ENCODE results near the gene ZCCHC14. TPM values are rescaled to one million over a fixed set of nuclear protein-coding genes. Genes with fewer than 3 reads are reported as not detected.

The ZCCHC14 gene
- total RNA-seq, 1 experiment from 2014 or later: 33.1 TPM

DNA sequence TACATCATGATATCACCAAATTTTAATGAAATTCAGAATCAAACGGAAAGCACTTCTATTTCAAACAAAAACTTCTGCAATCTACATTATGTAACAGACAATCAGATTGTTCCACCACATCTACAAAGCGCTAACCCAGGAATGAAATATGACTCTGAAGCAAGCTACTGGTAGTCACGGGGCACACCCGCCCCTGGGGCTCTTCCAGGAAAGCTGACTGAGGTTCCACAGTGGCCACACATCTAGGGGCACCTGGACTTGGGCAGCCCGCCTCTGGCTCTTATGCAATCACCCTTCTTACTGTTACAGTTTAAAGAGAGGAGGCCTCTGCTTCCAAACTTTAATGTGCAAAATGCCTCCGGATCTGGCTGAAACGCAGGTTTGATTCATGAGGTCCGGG, 27.5 kb downstream of the ZCCHC14 start:
- ChIA-PET CTCF (interaction anchor here (1.2 kb wide), 1 partner anchor 170 kb away, joined by 6 read pairs; no protein-coding TSS in a partner anchor), POLR2A (no interaction called here)
- Mint-ChIP-seq H3K27ac (ENCODE audit: unreplicated experiment) (peak overlapping the region; percentile 21), H3K4me1 (ENCODE audit: low read depth, unreplicated experiment) (no peaks in the 10 kb centered on the region), H3K36me3 (ENCODE audit: insufficient read depth, unreplicated experiment) (peaks cover 2% of the 10 kb centered on the region), H3K9me3 (ENCODE audit: unreplicated experiment) (no peaks in the 10 kb centered on the region), H3K4me3 (ENCODE audit: unreplicated experiment) (no peak overlapping the region), H3K27me3 (ENCODE audit: insufficient read depth, unreplicated experiment) (no peaks in the 10 kb centered on the region)
- H3K36me3 ChIP-seq (ENCODE audit: control insufficient read depth, insufficient read depth, low read length): no peaks in the 10 kb centered on the region
- DNase-seq: no peak
- H3K4me1 ChIP-seq: 0 out of 2 replicates have a peak, but pooled peaks cover 3% of the 10 kb centered on the region
- BruUV-seq (replicated peaks): no TSS peak
- H3K9me3 ChIP-seq: no peaks in the 10 kb centered on the region
- no peak overlapping the region for H3K4me3 ChIP-seq (ENCODE audit: low read depth, low read length)
- intact Hi-C loops (cut with micrococcal nuclease; ENCODE audit: unreplicated experiment): no loop called here
- no peaks in the 10 kb centered on the region for H3K27me3 ChIP-seq (replicated peaks; ENCODE audit: control insufficient read depth, insufficient read depth, low read length)
- TF ChIP-seq, protein P1, sequence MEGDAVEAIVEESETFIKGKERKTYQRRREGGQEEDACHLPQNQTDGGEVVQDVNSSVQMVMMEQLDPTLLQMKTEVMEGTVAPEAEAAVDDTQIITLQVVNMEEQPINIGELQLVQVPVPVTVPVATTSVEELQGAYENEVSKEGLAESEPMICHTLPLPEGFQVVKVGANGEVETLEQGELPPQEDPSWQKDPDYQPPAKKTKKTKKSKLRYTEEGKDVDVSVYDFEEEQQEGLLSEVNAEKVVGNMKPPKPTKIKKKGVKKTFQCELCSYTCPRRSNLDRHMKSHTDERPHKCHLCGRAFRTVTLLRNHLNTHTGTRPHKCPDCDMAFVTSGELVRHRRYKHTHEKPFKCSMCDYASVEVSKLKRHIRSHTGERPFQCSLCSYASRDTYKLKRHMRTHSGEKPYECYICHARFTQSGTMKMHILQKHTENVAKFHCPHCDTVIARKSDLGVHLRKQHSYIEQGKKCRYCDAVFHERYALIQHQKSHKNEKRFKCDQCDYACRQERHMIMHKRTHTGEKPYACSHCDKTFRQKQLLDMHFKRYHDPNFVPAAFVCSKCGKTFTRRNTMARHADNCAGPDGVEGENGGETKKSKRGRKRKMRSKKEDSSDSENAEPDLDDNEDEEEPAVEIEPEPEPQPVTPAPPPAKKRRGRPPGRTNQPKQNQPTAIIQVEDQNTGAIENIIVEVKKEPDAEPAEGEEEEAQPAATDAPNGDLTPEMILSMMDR (IDR thresholded peaks at IDR 0.05; ENCODE audit: insufficient read depth in 1 of 2, low read depth in 1 of 2, low read length in 1 of 2, severe bottlenecking in 1 of 2, unreplicated experiment in 1 of 2): no peak

DNA sequence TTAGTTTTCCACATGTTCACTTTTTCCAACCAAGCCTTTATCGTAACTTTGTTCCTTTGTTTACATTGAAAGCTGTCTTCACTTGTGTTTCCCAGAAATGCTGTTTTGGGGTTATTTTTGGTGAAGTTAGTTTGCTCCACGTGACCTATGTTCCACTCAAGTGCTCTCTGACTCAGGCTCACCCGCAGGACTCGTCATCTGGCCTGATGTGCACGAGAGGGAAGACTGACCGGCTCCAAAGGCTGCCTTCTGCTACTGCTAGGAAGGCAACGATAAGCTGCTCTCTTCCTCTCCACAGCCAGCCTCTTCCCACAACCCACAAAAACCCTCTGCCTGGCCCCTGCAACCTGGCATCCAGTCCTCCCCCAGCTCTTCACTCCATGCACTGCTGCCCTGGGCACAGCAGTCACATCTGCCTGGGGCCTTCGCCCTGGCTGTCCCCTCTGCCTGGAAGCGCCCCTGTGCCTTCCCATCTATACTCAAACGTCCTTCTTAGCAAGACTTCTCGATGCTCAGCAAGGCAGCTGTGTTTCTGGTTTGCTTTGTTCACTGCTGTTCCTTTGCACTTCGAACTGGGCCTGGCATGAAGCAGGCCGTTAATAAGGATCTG, 28.0 kb downstream of the ZCCHC14 start:
- TF ChIP-seq, protein P1 (IDR thresholded peaks at IDR 0.05; ENCODE audit: insufficient read depth in 1 of 2, low read depth in 1 of 2, low read length in 1 of 2, severe bottlenecking in 1 of 2, unreplicated experiment in 1 of 2): no peak
- H3K27ac Mint-ChIP-seq (ENCODE audit: unreplicated experiment): peak overlapping the region; percentile 21
- H3K36me3 Mint-ChIP-seq (ENCODE audit: insufficient read depth, unreplicated experiment): peaks cover 7% of the 10 kb centered on the region
- H3K27me3 Mint-ChIP-seq (ENCODE audit: insufficient read depth, unreplicated experiment): no peaks in the 10 kb centered on the region
- intact Hi-C loops (cut with micrococcal nuclease; ENCODE audit: unreplicated experiment): no loop called here
- 0 out of 2 replicates have a peak, but pooled peaks cover 3% of the 10 kb centered on the region for H3K4me1 ChIP-seq
- 0 out of 2 replicates have a peak, but pooled peaks cover 1% of the 10 kb centered on the region for H3K36me3 ChIP-seq (ENCODE audit: control insufficient read depth, insufficient read depth, low read length)
- H3K9me3 ChIP-seq: no peaks in the 10 kb centered on the region
- no peak for DNase-seq
- BruUV-seq (replicated peaks): no TSS peak
- H3K4me3 ChIP-seq (ENCODE audit: low read depth, low read length): no peak overlapping the region
- no peaks in the 10 kb centered on the region for H3K9me3 Mint-ChIP-seq (ENCODE audit: unreplicated experiment)
- no peaks in the 10 kb centered on the region for H3K4me1 Mint-ChIP-seq (ENCODE audit: low read depth, unreplicated experiment)
- POLR2A ChIA-PET: no interaction called here
- no peak overlapping the region for H3K4me3 Mint-ChIP-seq (ENCODE audit: unreplicated experiment)
- no peaks in the 10 kb centered on the region for H3K27me3 ChIP-seq (replicated peaks; ENCODE audit: control insufficient read depth, insufficient read depth, low read length)
- CTCF ChIA-PET: interaction anchor here (1.2 kb wide), 1 partner anchor 171 kb away, joined by 6 read pairs; no protein-coding TSS in a partner anchor

DNA sequence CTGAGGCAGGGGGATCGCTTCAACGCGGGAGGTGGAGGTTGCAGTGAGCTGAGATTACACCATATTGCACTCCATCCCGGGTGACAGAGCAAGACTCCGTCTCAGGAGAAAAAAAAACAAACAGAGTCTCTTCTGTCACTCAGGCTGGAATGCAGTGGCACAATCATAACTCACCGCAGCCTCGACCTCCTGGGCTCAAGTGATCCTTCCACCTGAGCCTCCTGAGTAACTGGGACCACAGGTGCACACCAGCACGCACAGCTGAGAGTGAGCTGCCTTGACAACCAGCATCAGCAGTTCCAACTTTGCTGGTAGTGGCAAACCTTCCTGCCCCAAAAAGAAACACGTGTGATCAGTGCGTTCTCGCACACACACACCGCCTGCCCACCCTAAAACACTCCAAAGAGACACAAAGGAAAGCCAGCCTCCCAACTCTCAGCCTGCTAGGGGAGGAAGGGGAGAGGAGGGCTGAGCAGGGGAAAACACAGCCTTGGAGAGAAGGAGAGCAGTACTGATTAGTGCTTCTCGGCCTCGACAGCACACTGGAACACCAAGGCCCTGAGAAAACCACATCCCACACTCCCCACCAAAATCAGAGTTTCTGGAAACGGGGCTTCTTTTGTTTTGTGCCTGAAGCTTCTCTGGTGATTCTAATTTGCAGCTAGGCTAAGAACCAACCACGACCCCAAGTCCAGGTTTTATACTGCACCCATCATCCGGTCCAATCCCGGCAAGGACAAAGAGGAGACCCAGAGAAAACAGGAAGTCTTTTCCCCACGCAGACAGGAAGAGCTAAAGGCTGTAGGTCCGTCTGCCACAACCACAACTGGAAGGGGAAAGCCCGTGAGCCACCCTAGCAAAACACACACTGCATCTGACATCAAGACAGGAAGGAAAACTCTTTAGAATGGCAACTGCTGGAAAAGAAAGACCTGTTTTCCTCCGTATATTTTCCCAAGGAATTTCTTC, 28.8 kb downstream of the ZCCHC14 start:
- ChIA-PET POLR2A (no interaction called here), CTCF (interaction anchor here (1.2 kb wide), 1 partner anchor 172 kb away, joined by 6 read pairs; no protein-coding TSS in a partner anchor)
- H3K4me1 Mint-ChIP-seq (ENCODE audit: low read depth, unreplicated experiment): no peaks in the 10 kb centered on the region
- Histone ChIP-seq H3K36me3 (ENCODE audit: control insufficient read depth, insufficient read depth, low read length) (0 out of 2 replicates have a peak, but pooled peaks cover 2% of the 10 kb centered on the region), H3K27me3 (replicated peaks; ENCODE audit: control insufficient read depth, insufficient read depth, low read length) (no peaks in the 10 kb centered on the region), H3K9me3 (no peaks in the 10 kb centered on the region), H3K4me1 (0 out of 2 replicates have a peak, but pooled peaks cover 3% of the 10 kb centered on the region), H3K4me3 (ENCODE audit: low read depth, low read length) (no peak overlapping the region)
- H3K27ac Mint-ChIP-seq (ENCODE audit: unreplicated experiment): no peak overlapping the region
- intact Hi-C loops (cut with micrococcal nuclease; ENCODE audit: unreplicated experiment): no loop called here
- TF ChIP-seq, protein P1 (IDR thresholded peaks at IDR 0.05; ENCODE audit: insufficient read depth in 1 of 2, low read depth in 1 of 2, low read length in 1 of 2, severe bottlenecking in 1 of 2, unreplicated experiment in 1 of 2): no peak
- H3K36me3 Mint-ChIP-seq (ENCODE audit: insufficient read depth, unreplicated experiment): peaks cover 14% of the 10 kb centered on the region
- no peak overlapping the region for H3K4me3 Mint-ChIP-seq (ENCODE audit: unreplicated experiment)
- DNase-seq: no peak
- H3K27me3 Mint-ChIP-seq (ENCODE audit: insufficient read depth, unreplicated experiment): no peaks in the 10 kb centered on the region
- no peaks in the 10 kb centered on the region for H3K9me3 Mint-ChIP-seq (ENCODE audit: unreplicated experiment)
- no TSS peak for BruUV-seq (replicated peaks)

All from Caco-2 (cell line).